ENCODE results near the gene SLC19A3.
A peak's percentile ranks its signal among the peaks of the same experiment; 100 is the strongest.
"Not testable (repeated sequence)": the region's sequence is repeated elsewhere in the genome, so short reads cannot be mapped to it uniquely, and the experiment has no call there.

Gene SLC19A3

GRCh38 chr2:227717687-227718567, at the start of gene SLC19A3:
TSS of gene SLC19A3 (minus strand) at chr2:227718028. CDS start at chr2:227702318, 15,710 bp downstream.
- TF ChIP-seq, protein P1, sequence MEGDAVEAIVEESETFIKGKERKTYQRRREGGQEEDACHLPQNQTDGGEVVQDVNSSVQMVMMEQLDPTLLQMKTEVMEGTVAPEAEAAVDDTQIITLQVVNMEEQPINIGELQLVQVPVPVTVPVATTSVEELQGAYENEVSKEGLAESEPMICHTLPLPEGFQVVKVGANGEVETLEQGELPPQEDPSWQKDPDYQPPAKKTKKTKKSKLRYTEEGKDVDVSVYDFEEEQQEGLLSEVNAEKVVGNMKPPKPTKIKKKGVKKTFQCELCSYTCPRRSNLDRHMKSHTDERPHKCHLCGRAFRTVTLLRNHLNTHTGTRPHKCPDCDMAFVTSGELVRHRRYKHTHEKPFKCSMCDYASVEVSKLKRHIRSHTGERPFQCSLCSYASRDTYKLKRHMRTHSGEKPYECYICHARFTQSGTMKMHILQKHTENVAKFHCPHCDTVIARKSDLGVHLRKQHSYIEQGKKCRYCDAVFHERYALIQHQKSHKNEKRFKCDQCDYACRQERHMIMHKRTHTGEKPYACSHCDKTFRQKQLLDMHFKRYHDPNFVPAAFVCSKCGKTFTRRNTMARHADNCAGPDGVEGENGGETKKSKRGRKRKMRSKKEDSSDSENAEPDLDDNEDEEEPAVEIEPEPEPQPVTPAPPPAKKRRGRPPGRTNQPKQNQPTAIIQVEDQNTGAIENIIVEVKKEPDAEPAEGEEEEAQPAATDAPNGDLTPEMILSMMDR (IDR thresholded peaks at IDR 0.05; ENCODE audit: extremely low read depth, missing control alignments), result no peak
- DNase-seq (ENCODE audit: low spot score), result no peak

DNA sequence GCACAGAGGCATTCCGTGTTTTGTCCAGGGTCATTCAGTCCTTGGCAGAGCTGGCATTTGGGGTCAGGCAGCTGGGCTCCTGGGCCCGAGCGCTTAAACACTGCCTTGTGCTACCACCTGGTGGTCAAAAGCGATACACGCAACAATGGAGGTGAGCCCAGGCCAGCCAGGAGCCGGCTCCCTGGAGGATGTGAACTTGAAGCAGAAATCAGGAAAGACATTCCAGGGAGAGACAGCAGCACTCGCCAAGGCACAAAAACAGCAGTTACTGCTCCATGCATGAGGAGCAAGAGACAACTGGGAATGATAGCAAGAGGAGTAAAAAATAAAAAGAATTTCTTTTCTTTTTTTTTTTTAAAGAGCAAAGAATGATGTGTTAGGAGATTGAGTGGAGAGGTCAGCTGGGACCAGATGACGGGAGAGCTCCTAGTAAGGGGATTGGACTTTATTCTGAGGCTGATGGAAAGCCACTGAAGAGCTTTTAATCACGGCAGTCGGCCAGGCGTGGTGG, 48.6 kb upstream of the SLC19A3 start:
- TF ChIP-seq, protein P1 (IDR thresholded peaks at IDR 0.05; ENCODE audit: extremely low read depth, missing control alignments), result peak; percentile 61
- peak; percentile 84 for DNase-seq (ENCODE audit: low spot score)

- TF ChIP-seq, protein P1 (IDR thresholded peaks at IDR 0.05; ENCODE audit: extremely low read depth, missing control alignments), result no peak
- DNase-seq (ENCODE audit: low spot score), result no peak
These were observed 48.1 kb upstream of the SLC19A3 start for GRCh38 chr2:227765788-227766372.

GRCh38 chr2:227761740-227762476, 44.1 kb upstream of the SLC19A3 start:
- no peak for DNase-seq (ENCODE audit: low spot score)
- TF ChIP-seq, protein P1 (IDR thresholded peaks at IDR 0.05; ENCODE audit: extremely low read depth, missing control alignments), result no peak

DNA sequence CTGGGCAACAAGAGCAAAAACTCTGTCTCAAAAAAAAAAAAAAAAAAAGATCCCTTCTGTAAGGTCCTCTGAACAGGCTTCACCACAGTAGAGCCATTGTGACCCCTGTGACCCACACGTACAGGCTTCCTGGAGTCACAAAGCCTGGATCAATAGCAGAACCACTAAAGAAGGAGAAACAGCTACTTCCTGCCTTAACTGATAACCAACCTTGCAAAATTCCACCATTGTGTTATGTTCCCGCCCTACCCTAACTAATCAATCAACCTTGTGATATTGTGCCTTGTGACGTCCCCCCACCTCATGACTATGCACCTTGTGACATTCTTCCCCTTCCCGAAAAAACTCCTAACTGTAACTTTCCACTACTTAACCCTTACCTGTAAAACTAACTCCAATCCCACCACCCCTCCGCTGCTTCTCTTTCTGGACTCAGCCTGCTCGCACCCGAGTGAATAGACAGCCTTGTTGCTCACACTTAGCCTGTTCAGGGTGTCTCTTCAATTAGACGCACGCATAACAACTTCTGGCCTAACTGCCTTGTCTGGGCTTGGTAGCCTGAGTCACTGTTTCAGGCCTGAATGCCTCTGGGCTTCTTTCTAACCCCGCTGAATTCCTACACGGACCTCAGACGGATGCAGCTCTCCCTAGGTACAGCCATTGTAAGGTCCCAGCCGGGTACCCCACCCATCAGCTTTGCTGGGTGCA, 41.7 kb upstream of the SLC19A3 start:
- DNase-seq (ENCODE audit: low spot score), result no peak
- TF ChIP-seq, protein P1 (IDR thresholded peaks at IDR 0.05; ENCODE audit: extremely low read depth, missing control alignments), result no peak

- not testable (repeated sequence) for DNase-seq (ENCODE audit: low spot score)
These were observed 38.4 kb upstream of the SLC19A3 start for GRCh38 chr2:227756261-227756660.

DNA sequence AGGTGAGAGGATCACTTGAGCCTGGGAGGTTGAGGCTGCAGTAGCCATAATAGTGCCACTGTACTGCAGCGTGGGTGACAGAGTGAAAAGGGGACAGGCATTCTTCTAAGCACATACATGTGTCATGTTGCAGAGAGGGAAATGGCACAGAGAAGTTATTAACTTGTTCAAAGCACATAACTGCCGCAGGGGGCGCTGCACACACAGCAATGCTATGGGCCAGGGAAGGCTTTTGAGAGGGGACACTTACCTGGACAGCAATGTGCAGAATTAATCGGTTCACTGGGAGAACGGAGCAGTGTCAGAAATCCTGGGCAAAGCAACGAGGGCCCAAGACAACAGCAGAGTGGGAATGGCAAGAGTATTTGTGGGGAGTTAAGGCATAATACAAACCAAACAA, 30.3 kb upstream of the SLC19A3 start:
- DNase-seq (ENCODE audit: low spot score), result no peak
- TF ChIP-seq, protein P1 (IDR thresholded peaks at IDR 0.05; ENCODE audit: extremely low read depth, missing control alignments), result no peak
